ENCODE measurements around the gene SNX32. TPM values are rescaled to one million over a fixed set of nuclear protein-coding genes. Genes with fewer than 3 reads are reported as not detected.
A peak's percentile ranks its signal among the peaks of the same experiment; 100 is the strongest.

Gene SNX32
- total and polyA plus RNA-seq, 2 of the 13 experiments (the other 11 are each of a cell fraction or from before 2014, with no cell fraction given), result 0.09 to 0.34 TPM

GRCh38 chr11:65817835-65818680 lies 15.7 kb upstream of the SNX32 start (continued):
- TF ChIP-seq KIAA2018 (CRISPR knock-in tag; IDR thresholded peaks at IDR 0.05; ENCODE audit: borderline replicate concordance), result no peak
- TF ChIP-seq GATAD1 (CRISPR knock-in tag; IDR thresholded peaks at IDR 0.05), result peak; percentile 55
- TF ChIP-seq ZNF768 (CRISPR knock-in tag; IDR thresholded peaks at IDR 0.05), result peak; percentile 42; the same call in 1 of the 2 replicates
- TF ChIP-seq HNRNPLL (IDR thresholded peaks at IDR 0.05; ENCODE audit: low read depth, low read length, poor library complexity, severe bottlenecking), result peak; percentile 28
- no peak for TF ChIP-seq NCOA1 (CRISPR knock-in tag; IDR thresholded peaks at IDR 0.05)
- peak; percentile 98 for TF ChIP-seq RAD21 (CRISPR knock-in tag; IDR thresholded peaks at IDR 0.05)
- TF ChIP-seq PAWR (CRISPR knock-in tag; IDR thresholded peaks at IDR 0.05; ENCODE audit: borderline replicate concordance), result no peak
- no peak for TF ChIP-seq AHDC1 (CRISPR knock-in tag; IDR thresholded peaks at IDR 0.05; ENCODE audit: borderline replicate concordance)
- TF ChIP-seq AHR (CRISPR knock-in tag; IDR thresholded peaks at IDR 0.05), result no peak
- TF ChIP-seq PRDM10 (CRISPR knock-in tag; IDR thresholded peaks at IDR 0.05; ENCODE audit: low read depth), result no peak
